Mesenchymal stem cell (in vitro differentiated cells and primary cell): ENCODE data around the gene HAVCR2.
A peak's percentile ranks its signal among the peaks of the same experiment; 100 is the strongest.

ENCODE experiments used
- DNase-seq: peaks from one replicate; pipeline ENCODE4 v3.0.0-alpha.2; 2013
- H2AFZ ChIP-seq: one replicate; pipeline ENCODE4 v1.6.1; 2013; ENCODE audit warnings: low read depth, mild to moderate bottlenecking, control low read depth, inconsistent platforms, low read length, moderate library complexity
- H2AK5ac ChIP-seq: 2 replicates; pipeline ENCODE4 v1.6.1; 2013; ENCODE audit warnings: low read length, moderate library complexity, mild to moderate bottlenecking, inconsistent platforms; ENCODE audit not compliant: severe bottlenecking
- H2BK120ac ChIP-seq: one replicate; pipeline ENCODE4 v1.6.1; 2013; ENCODE audit warnings: low read depth, mild to moderate bottlenecking, inconsistent platforms, low read length, moderate library complexity
- H2BK12ac ChIP-seq, 2 experiments: one replicate each; pipeline ENCODE4 v1.6.1; 2013; ENCODE audit warnings: inconsistent platforms in 2 of 2, low read length in 2 of 2, mild to moderate bottlenecking in 2 of 2, moderate library complexity in 2 of 2, control low read depth in 1 of 2
- H2BK15ac ChIP-seq: one replicate; pipeline ENCODE4 v1.6.1; 2013; ENCODE audit warnings: mild to moderate bottlenecking, low read depth, inconsistent platforms; ENCODE audit not compliant: poor library complexity, severe bottlenecking
- H2BK5ac ChIP-seq: 2 replicates; pipeline ENCODE4 v1.6.1; 2013; ENCODE audit warnings: low read depth, mild to moderate bottlenecking, low read length, control low read depth, inconsistent platforms; ENCODE audit not compliant: poor library complexity, severe bottlenecking
- H3K14ac ChIP-seq, 2 experiments: one replicate each; pipeline ENCODE4 v1.6.1; 2013; ENCODE audit warnings: inconsistent platforms in 2 of 2, low read length in 2 of 2, control low read depth in 1 of 2, mild to moderate bottlenecking in 1 of 2, moderate library complexity in 1 of 2
- H3K18ac ChIP-seq, 2 experiments: one replicate each; pipeline ENCODE4 v1.6.1; 2013; ENCODE audit warnings: inconsistent platforms in 2 of 2, low read length in 2 of 2, control low read depth in 1 of 2, low read depth in 1 of 2, mild to moderate bottlenecking in 1 of 2
- H3K23ac ChIP-seq, 2 experiments: one replicate each; pipeline ENCODE4 v1.6.1; 2013; ENCODE audit warnings: inconsistent platforms in 2 of 2, low read length in 2 of 2, mild to moderate bottlenecking in 2 of 2, moderate library complexity in 2 of 2, control low read depth in 1 of 2
- H3K27ac ChIP-seq: 2 replicates; pipeline ENCODE4 v1.5.1; 2013; ENCODE audit warnings: mild to moderate bottlenecking, moderate library complexity, low read length, control low read depth, inconsistent platforms; ENCODE audit not compliant: poor library complexity, severe bottlenecking
- H3K27me3 ChIP-seq, 2 experiments: 2 replicates each; pipeline versions ENCODE4 v1.6.1 to v1.7.0; 2013; ENCODE audit warnings: low read length in 2 of 2, mild to moderate bottlenecking in 2 of 2, moderate library complexity in 2 of 2, control low read depth in 1 of 2, inconsistent platforms in 1 of 2; ENCODE audit not compliant: control insufficient read depth in 1 of 2, insufficient read depth in 1 of 2
- H3K36me3 ChIP-seq, 2 experiments: 2 replicates each; pipeline versions ENCODE4 v1.6.1 to v1.7.0; 2013; ENCODE audit warnings: low read length in 2 of 2, control low read depth in 1 of 2, inconsistent platforms in 1 of 2, low read depth in 1 of 2, mild to moderate bottlenecking in 1 of 2; ENCODE audit not compliant: insufficient read depth in 2 of 2, control insufficient read depth in 1 of 2
- H3K4ac ChIP-seq, 2 experiments: one replicate each; pipeline ENCODE4 v1.6.1; 2013; ENCODE audit warnings: inconsistent platforms in 2 of 2, low read length in 2 of 2, mild to moderate bottlenecking in 2 of 2, moderate library complexity in 2 of 2, control low read depth in 1 of 2, low read depth in 1 of 2
- H3K4me1 ChIP-seq: 2 replicates; pipeline ENCODE4 v1.6.1; 2013; ENCODE audit warnings: low read depth, low read length, control low read depth; ENCODE audit not compliant: control insufficient read depth, insufficient read depth
- H3K4me2 ChIP-seq: 2 replicates; pipeline ENCODE4 v1.6.1; 2013; ENCODE audit warnings: low read length, mild to moderate bottlenecking, inconsistent platforms; ENCODE audit not compliant: poor library complexity, severe bottlenecking
- H3K4me3 ChIP-seq, 2 experiments: 2 replicates each; pipeline versions ENCODE4 v1.5.1 to v1.7.0; 2013; ENCODE audit warnings: low read length in 2 of 2, mild to moderate bottlenecking in 2 of 2, control low read depth in 1 of 2, low read depth in 1 of 2; ENCODE audit not compliant: insufficient read depth in 1 of 2
- H3K79me1 ChIP-seq: replicated peaks from 2 replicates; pipeline ENCODE4 v1.6.1; 2013; ENCODE audit warnings: mild to moderate bottlenecking, control low read depth, low read length, inconsistent platforms; ENCODE audit not compliant: poor library complexity, severe bottlenecking
- H3K9ac ChIP-seq: 2 replicates; pipeline ENCODE4 v1.7.0; 2013; ENCODE audit warnings: mild to moderate bottlenecking, low read length, moderate library complexity
- H3K9me3 ChIP-seq: 2 replicates; pipeline ENCODE4 v1.7.0; 2013; ENCODE audit warnings: mild to moderate bottlenecking, low read length; ENCODE audit not compliant: control insufficient read depth
- H4K8ac ChIP-seq: one replicate; pipeline ENCODE4 v1.6.1; 2013; ENCODE audit warnings: inconsistent platforms, mild to moderate bottlenecking, low read length, moderate library complexity
- H4K91ac ChIP-seq: one replicate; pipeline ENCODE4 v1.6.1; 2013; ENCODE audit warnings: mild to moderate bottlenecking, low read length, inconsistent platforms
- WGBS: methylation state at CpG from one replicate; pipeline ENCODE4 v1.1.7; 2013; ENCODE audit warnings: mixed read lengths; 5-methylcytosine and 5-hydroxymethylcytosine counted together

Gene HAVCR2

DNA sequence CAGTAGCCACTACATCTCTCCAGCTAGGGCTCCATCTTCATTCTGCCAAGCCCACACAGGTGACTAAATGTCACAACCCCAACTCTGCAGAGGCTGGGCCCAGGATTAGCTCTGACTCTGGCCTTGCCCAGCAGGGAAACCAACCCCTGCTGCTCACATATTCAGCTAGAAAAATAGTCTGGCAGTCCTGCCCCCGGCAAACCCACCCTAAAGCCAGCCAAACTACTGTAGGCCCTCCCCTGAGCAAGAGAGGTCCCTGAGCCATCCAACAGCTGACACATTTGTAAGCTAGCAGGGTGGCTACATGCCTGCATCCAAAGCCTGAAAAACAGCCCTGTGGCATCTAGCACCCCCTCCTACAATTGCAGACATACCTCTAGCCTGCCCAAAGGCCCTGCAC lies 11.3 kb upstream of the HAVCR2 start:
- DNase-seq, result no peak
- Histone ChIP-seq H3K4ac (no peak overlapping the region), H4K91ac (no peak overlapping the region), H2BK12ac (no peak overlapping the region), H3K9ac (no peak overlapping the region), H3K14ac (no peak overlapping the region), H3K9me3 (peaks cover 26% of the 10 kb centered on the region), H3K27ac (no peak overlapping the region), H3K36me3 (no peaks in the 10 kb centered on the region), H3K27me3 (no peaks in the 10 kb centered on the region), H3K4me2 (no peak overlapping the region), H3K23ac (no peak overlapping the region), H2BK15ac (no peak overlapping the region), H3K4me3 (no peak overlapping the region), H2BK120ac (no peak overlapping the region), H2AFZ (no peak overlapping the region), H2BK5ac (no peak overlapping the region), H3K79me1 (no peaks in the 10 kb centered on the region), H2AK5ac (no peak overlapping the region), H3K4me1 (no peaks in the 10 kb centered on the region), H3K18ac (no peak overlapping the region), H4K8ac (no peak overlapping the region)
- 79% methylated on average over 1 of the region's 1 CpG for WGBS

DNA sequence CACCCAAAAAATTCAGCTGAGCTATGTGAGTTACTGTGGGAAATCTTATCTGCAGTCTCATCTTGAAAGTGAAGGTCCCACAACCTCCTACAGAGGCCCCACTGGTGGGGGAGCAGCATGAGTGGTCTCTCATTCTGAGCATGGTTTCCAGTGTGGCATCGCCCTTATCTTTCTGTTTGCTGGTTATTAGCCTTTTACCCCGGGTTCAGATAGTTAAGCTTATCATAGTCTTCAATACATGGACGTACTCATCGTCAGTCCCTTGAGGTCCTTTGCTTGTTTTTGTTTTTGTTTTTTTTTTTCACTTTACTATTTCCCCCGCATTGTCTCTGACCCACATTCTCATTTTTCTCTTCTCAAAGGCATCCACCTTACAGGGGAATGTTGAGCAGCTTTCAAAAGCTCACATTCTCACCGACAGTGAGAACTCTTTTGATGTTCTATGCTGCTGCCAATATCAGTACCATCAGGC lies 7.7 kb upstream of the HAVCR2 start:
- Histone ChIP-seq H4K8ac (no peak overlapping the region), H3K14ac (no peak overlapping the region), H3K4me3 (no peak overlapping the region), H2BK15ac (no peak overlapping the region), H3K27ac (no peak overlapping the region), H3K4me2 (no peak overlapping the region), H2BK5ac (no peak overlapping the region), H3K36me3 (no peaks in the 10 kb centered on the region), H2BK12ac (no peak overlapping the region), H3K4ac (no peak overlapping the region), H3K9ac (no peak overlapping the region), H4K91ac (no peak overlapping the region), H3K18ac (peak overlapping the region in 1 of 2 experiments; percentile 48), H3K4me1 (no peaks in the 10 kb centered on the region), H3K23ac (no peak overlapping the region), H3K79me1 (no peaks in the 10 kb centered on the region), H2AFZ (no peak overlapping the region), H3K27me3 (no peaks in the 10 kb centered on the region), H2BK120ac (no peak overlapping the region), H3K9me3 (peaks cover 13% of the 10 kb centered on the region), H2AK5ac (no peak overlapping the region)
- no peak for DNase-seq
- 78% methylated on average over 6 of the region's 6 CpGs for WGBS

DNA sequence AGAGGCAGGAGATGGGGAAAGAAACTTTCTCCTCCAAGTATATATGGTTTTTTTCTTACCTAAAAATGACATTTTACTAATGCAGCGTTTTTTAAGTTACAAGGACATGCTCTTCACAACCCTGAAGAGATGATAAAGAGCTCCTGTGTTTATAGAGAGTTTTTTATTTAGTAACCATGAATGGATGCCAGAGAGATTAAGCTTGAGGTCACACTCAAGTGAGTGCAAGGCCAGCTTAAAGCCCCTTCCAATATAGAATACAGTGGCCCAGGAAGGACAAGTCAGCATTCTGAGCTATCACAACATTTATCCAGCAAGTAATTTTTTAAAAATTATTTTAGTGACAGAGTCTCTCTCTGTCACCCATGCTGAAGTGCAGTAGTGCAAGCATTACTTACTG lies 6.7 kb upstream of the HAVCR2 start:
- Histone ChIP-seq H3K23ac (no peak overlapping the region), H2BK15ac (no peak overlapping the region), H3K9ac (no peak overlapping the region), H3K79me1 (no peaks in the 10 kb centered on the region), H3K4me1 (no peaks in the 10 kb centered on the region), H3K27ac (no peak overlapping the region), H2AFZ (no peak overlapping the region), H2BK120ac (no peak overlapping the region), H3K36me3 (no peaks in the 10 kb centered on the region), H2AK5ac (no peak overlapping the region), H3K27me3 (no peaks in the 10 kb centered on the region), H3K9me3 (peaks cover 3% of the 10 kb centered on the region), H3K4me3 (no peak overlapping the region), H2BK12ac (no peak overlapping the region), H3K18ac (no peak overlapping the region), H3K4me2 (no peak overlapping the region), H2BK5ac (no peak overlapping the region), H3K14ac (no peak overlapping the region), H3K4ac (no peak overlapping the region), H4K91ac (no peak overlapping the region), H4K8ac (no peak overlapping the region)
- no peak for DNase-seq
- no CpG with 5 or more reads among the region's 1 CpG for WGBS

DNA sequence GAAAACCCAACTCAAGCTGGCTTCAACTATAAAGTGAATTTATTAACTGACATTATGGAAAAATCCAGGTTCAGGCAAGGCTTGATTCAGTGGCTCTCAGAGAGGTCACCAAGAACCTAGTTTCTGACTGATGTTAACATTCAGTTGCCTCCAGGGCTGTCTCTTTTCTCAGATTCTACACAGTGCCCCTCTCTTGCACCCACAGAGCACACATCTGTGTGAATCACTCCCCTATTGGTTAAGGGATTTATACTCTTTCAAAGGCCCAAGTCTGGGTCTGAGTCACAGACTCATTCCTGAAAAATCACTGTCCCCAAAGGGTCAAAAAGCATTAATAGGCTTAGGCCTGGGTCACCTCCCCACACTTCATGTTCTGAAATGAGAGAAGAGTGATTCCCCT lies 6.2 kb upstream of the HAVCR2 start:
- no peak overlapping the region for H2AK5ac ChIP-seq
- H3K36me3 ChIP-seq, result no peaks in the 10 kb centered on the region
- no peak overlapping the region for H3K4me2 ChIP-seq
- H2BK5ac ChIP-seq, result no peak overlapping the region
- H3K79me1 ChIP-seq, result no peaks in the 10 kb centered on the region
- no peak overlapping the region for H2AFZ ChIP-seq
- no peak overlapping the region for H3K4ac ChIP-seq
- H3K4me3 ChIP-seq, result no peak overlapping the region
- H3K23ac ChIP-seq, result no peak overlapping the region
- no peak overlapping the region for H3K18ac ChIP-seq
- H3K14ac ChIP-seq, result no peak overlapping the region
- no peak overlapping the region for H2BK12ac ChIP-seq
- H3K27me3 ChIP-seq, result no peaks in the 10 kb centered on the region
- no peak overlapping the region for H2BK120ac ChIP-seq
- no peaks in the 10 kb centered on the region for H3K9me3 ChIP-seq
- H4K8ac ChIP-seq, result no peak overlapping the region
- H3K9ac ChIP-seq, result no peak overlapping the region
- no peak overlapping the region for H4K91ac ChIP-seq
- no peak overlapping the region for H3K27ac ChIP-seq
- no peaks in the 10 kb centered on the region for H3K4me1 ChIP-seq
- no peak for DNase-seq
- H2BK15ac ChIP-seq, result no peak overlapping the region
